K562 (cell line): Measurements from ENCODE around the gene IL20RA. TPM values are rescaled to one million over a fixed set of nuclear protein-coding genes. Genes with fewer than 3 reads are reported as not detected.

Source experiments
- ATAC-seq: fragments of 200-7000 bp; cut with Tn5 transposase; 3 replicates; pipeline ENCODE4 v1.9.1; 2020; ENCODE audit warnings: moderate library complexity
- BruUV-seq: library from RNA; stranded (reverse); fragments of 400-500 nt; replicated peaks from 2 replicates; lab custom pipeline; 2021; lab: Mats Ljungman, UMichigan
- CTCF ChIA-PET: fragments of 300-600 bp; formaldehyde crosslinking; extraction: SDS; loops from one replicate; lab custom pipeline; 2021; ENCODE audit warnings: low intra/inter-chr PET ratio; lab: Yijun Ruan, JAX
- POLR2A ChIA-PET: fragments of 300-600, 350-650 bp; sonication (Branson Sonifier 250); formaldehyde crosslinking; extraction: SDS; loops from one replicate; lab custom pipeline; 2021; ENCODE audit warnings: antibody characterized with exemption, inconsistent platforms; lab: Yijun Ruan, JAX
- DNase-seq, 4 experiments: peaks; one replicate each; pipeline versions ENCODE4 v3.0.0 to v3.0.0-alpha.2; 2011 to 2018; ENCODE audit warnings: low spot score in 3 of 4, mixed read lengths in 3 of 4; ENCODE audit errors: extremely low read depth in 1 of 4
- FAIRE-seq: peaks from 2 replicates; lab custom pipeline; 2011; peaks lifted over from hg19 to GRCh38; lab: Jason Lieb, UNC
- H2AFZ ChIP-seq: 2 replicates; pipeline ENCODE4 v1.6.0; 2011; ENCODE audit warnings: low read depth, low read length, control low read depth, inconsistent platforms
- H3K27ac ChIP-seq: fragments of 200-600 bp; 3 replicates; pipeline ENCODE4 v1.8.0; 2011; ENCODE audit warnings: low read depth, mild to moderate bottlenecking, control low read depth, inconsistent platforms, low read length, moderate library complexity, mixed read lengths; ENCODE audit errors: extremely low read depth
- H3K27me3 ChIP-seq, 2 experiments: fragments of 300-600 bp in 1 of 2; 2 replicates in 1 of 2; 3 replicates in 1 of 2; pipeline versions ENCODE4 v1.6.0 to v1.8.0; 2011; ENCODE audit warnings: inconsistent platforms in 2 of 2, low read length in 2 of 2, mild to moderate bottlenecking in 1 of 2, mixed read lengths in 1 of 2, moderate library complexity in 1 of 2; ENCODE audit not compliant: control insufficient read depth in 2 of 2, insufficient read depth in 2 of 2
- H3K36me3 ChIP-seq: fragments of 300-600 bp; 3 replicates; pipeline ENCODE4 v1.8.0; 2011; ENCODE audit warnings: mild to moderate bottlenecking, low read length, inconsistent platforms; ENCODE audit not compliant: control insufficient read depth, insufficient read depth
- H3K4me1 ChIP-seq, 2 experiments: fragments of 200-600 bp in 1 of 2; replicated peaks in 1 of 2; 2 replicates in 1 of 2; 3 replicates in 1 of 2; pipeline versions ENCODE4 v1.5.1 to v1.8.0; 2011; ENCODE audit warnings: inconsistent platforms in 2 of 2, low read length in 2 of 2, mild to moderate bottlenecking in 1 of 2, mixed read lengths in 1 of 2, moderate library complexity in 1 of 2; ENCODE audit not compliant: control insufficient read depth in 2 of 2, insufficient read depth in 2 of 2
- H3K4me2 ChIP-seq: 2 replicates; pipeline ENCODE4 v1.6.1; 2011; ENCODE audit warnings: low read length, control low read depth, inconsistent platforms, mixed read lengths; ENCODE audit not compliant: insufficient read depth
- H3K4me3 ChIP-seq: fragments of 200-600 bp; sonication (generic), shearing (Covaris generic); 2 replicates; pipeline ENCODE4 v1.5.1; 2016; ENCODE audit warnings: control low read depth, inconsistent platforms
- H3K79me2 ChIP-seq: fragments of 200-600 bp; 3 replicates; pipeline ENCODE4 v1.8.0; 2011; ENCODE audit warnings: low read length, inconsistent platforms; ENCODE audit not compliant: control insufficient read depth, insufficient read depth
- H3K9ac ChIP-seq, 2 experiments: 2 replicates each; pipeline versions ENCODE4 v1.6.0 to v1.6.1; 2011; ENCODE audit warnings: low read depth in 2 of 2, low read length in 2 of 2, control low read depth in 1 of 2, inconsistent platforms in 1 of 2, mild to moderate bottlenecking in 1 of 2, mixed read lengths in 1 of 2; ENCODE audit not compliant: insufficient read depth in 1 of 2
- H3K9me1 ChIP-seq: one replicate; pipeline ENCODE4 v1.6.0; 2011; ENCODE audit warnings: inconsistent platforms, mild to moderate bottlenecking, low read length, moderate library complexity; ENCODE audit not compliant: control insufficient read depth, insufficient read depth
- H3K9me3 ChIP-seq: replicated peaks from 2 replicates; pipeline ENCODE4 v1.5.1; 2011; ENCODE audit warnings: low read depth, low read length, inconsistent platforms; ENCODE audit not compliant: control insufficient read depth, insufficient read depth
- H4K20me1 ChIP-seq: replicated peaks from 2 replicates; pipeline ENCODE4 v1.6.1; 2011; ENCODE audit warnings: low read length, inconsistent platforms, mixed read lengths; ENCODE audit not compliant: control insufficient read depth, insufficient read depth
- CBX8 ChIP-seq: fragments of 200-600 bp; sonication (generic); IDR thresholded peaks from 2 replicates; pipeline ENCODE4 v1.6.1; 2012; ENCODE audit warnings: borderline replicate concordance, mixed run types, low read depth, mild to moderate bottlenecking, moderate library complexity, mixed read lengths, low read length, control low read depth, inconsistent platforms; ENCODE audit not compliant: poor library complexity, severe bottlenecking; ENCODE audit errors: extremely low read depth
- CHD7 ChIP-seq: fragments of 200-600 bp; sonication (generic); IDR thresholded peaks from one replicate; pipeline ENCODE4 v1.6.1; 2012; ENCODE audit warnings: mild to moderate bottlenecking, low read depth, low read length, inconsistent platforms
- CREB1 ChIP-seq, 2 experiments: sonication (generic) in 1 of 2; formaldehyde crosslinking in 1 of 2; IDR thresholded peaks; 2 replicates each; pipeline versions ENCODE4 v1.6.1 to v1.8.0; 2012 to 2022; ENCODE audit warnings: inconsistent platforms in 1 of 2, mild to moderate bottlenecking in 1 of 2, missing genetic modification reagents in 1 of 2, moderate library complexity in 1 of 2
- EZH2 ChIP-seq: IDR thresholded peaks from 2 replicates; pipeline ENCODE4 v1.6.1; 2012; ENCODE audit warnings: low read depth, mild to moderate bottlenecking, inconsistent platforms, low read length, borderline replicate concordance
- ZNF77 ChIP-seq: fragments of 250-450 bp; sonication (Bioruptor Pico); IDR thresholded peaks from 2 replicates; pipeline ENCODE4 v1.5.0; 2020
- WGBS: fragments of 100-300 bp; shearing (Covaris generic); methylation state at CpG from one replicate; pipeline ENCODE4 v1.1.6; 2016; ENCODE audit warnings: low coverage, mixed read lengths; ENCODE audit not compliant: insufficient coverage; ENCODE audit errors: missing lambda C conversion rate; 5-methylcytosine and 5-hydroxymethylcytosine counted together
- in situ Hi-C: fragments of 300-500 bp; cut with MboI; formaldehyde crosslinking; loops from 4 replicates; pipeline ENCODE4 v1.15.0; 2018; ENCODE audit warnings: inconsistent platforms, mixed read lengths
- intact Hi-C: fragments of 100-400 bp; cut with micrococcal nuclease; formaldehyde crosslinking; loops from 2 replicates; pipeline ENCODE4 v1.14.2; 2022
- polyA plus RNA-seq, 8 experiments: library from polyadenylated mRNA; depleted of rRNA in 4 of 8; stranded (reverse) in 5 of 8; unstranded in 3 of 8; fragments of >200 nt; fragmentation: Nextera tagmentation in 2 of 8; fragmentation: Illumina TruSeq in 1 of 8; extraction: Ambion mirVana in 2 of 8; extraction: Trizol in 1 of 8; gene quantifications; 2 replicates each; pipeline versions ENCODE4 v1.2.1 to v1.2.3, GENCODE V29; 2011 to 2014; ENCODE audit warnings: inconsistent platforms in 1 of 8, missing spikeins in 1 of 8
- total RNA-seq, 7 experiments: library from RNA; depleted of rRNA in 6 of 7; stranded (reverse); fragments of >200 nt in 6 of 7; fragmentation: Illumina TruSeq in 2 of 7; extraction: Trizol in 2 of 7; gene quantifications; 2 replicates each; pipeline versions ENCODE4 v1.2.1 to v1.2.3, GENCODE V29; 2011 to 2021; ENCODE audit warnings: low replicate concordance in 1 of 7

Gene IL20RA
- total and polyA plus RNA-seq, 9 of the 15 experiments (the other 6 are each of a cell fraction or from before 2014, with no cell fraction given), result not detected

GRCh38 chr6:136990242-136990578, 54.6 kb downstream of the IL20RA start:
- H3K9me1 ChIP-seq, result no peaks in the 10 kb centered on the region
- H4K20me1 ChIP-seq, result no peaks in the 10 kb centered on the region
- ChIA-PET POLR2A (no interaction called here), CTCF (no interaction called here)
- no peak for ATAC-seq
- H2AFZ ChIP-seq, result no peak overlapping the region
- no peak for FAIRE-seq
- in situ Hi-C loops (no loop called here), intact Hi-C loops (no loop called here)
- H3K79me2 ChIP-seq, result no peaks in the 10 kb centered on the region
- no TSS peak for BruUV-seq
- no peak overlapping the region for H3K4me3 ChIP-seq
- H3K4me2 ChIP-seq, result no peak overlapping the region
- no peak overlapping the region for H3K27ac ChIP-seq
- peaks cover 0 to 4% of the 10 kb centered on the region in 2 experiments; a peak in 1 of 5 replicates for H3K4me1 ChIP-seq
- WGBS, result under 1% methylated on average over 4 of the region's 4 CpGs
- no peaks in the 10 kb centered on the region for H3K9me3 ChIP-seq
- H3K9ac ChIP-seq, result no peak overlapping the region
- peaks cover 22 to 24% of the 10 kb centered on the region in 2 experiments for H3K27me3 ChIP-seq
- TF ChIP-seq CBX8, result peak; percentile 72
- no peak for TF ChIP-seq ZNF77 (CRISPR knock-in tag)
- TF ChIP-seq CREB1 (IDR thresholded peaks at IDR 0.05), result no peak
- no peak for TF ChIP-seq CREB1 (CRISPR knock-in tag; IDR thresholded peaks at IDR 0.05)
- TF ChIP-seq CHD7, result no peak
- TF ChIP-seq EZH2, result 0 out of 2 replicates have a peak, but pooled peaks have one; percentile 25
- DNase-seq, result no peak
- no peaks in the 10 kb centered on the region for H3K36me3 ChIP-seq
